Rectal smooth muscle tissue (tissue), 1 donor: ENCODE results near the gene ULK4.
"Not testable (repeated sequence)": the region's sequence is repeated elsewhere in the genome, so short reads cannot be mapped to it uniquely, and the experiment has no call there.

Experiments
- H3K27ac ChIP-seq: one replicate; pipeline ENCODE4 v1.7.0; 2013; ENCODE audit warnings: low read depth, low read length, inconsistent platforms
- H3K27me3 ChIP-seq: one replicate; pipeline ENCODE4 v1.7.0; 2013; ENCODE audit warnings: low read length; ENCODE audit not compliant: control insufficient read depth, insufficient read depth
- H3K36me3 ChIP-seq: one replicate; pipeline ENCODE4 v1.7.0; 2013; ENCODE audit warnings: low read length; ENCODE audit not compliant: control insufficient read depth, insufficient read depth
- H3K4me1 ChIP-seq: one replicate; pipeline ENCODE4 v1.7.0; 2013; ENCODE audit warnings: low read length; ENCODE audit not compliant: control insufficient read depth, insufficient read depth
- H3K4me3 ChIP-seq: one replicate; pipeline ENCODE4 v1.7.0; 2013; ENCODE audit warnings: low read length
- H3K9ac ChIP-seq: one replicate; pipeline ENCODE4 v1.7.0; 2013; ENCODE audit warnings: low read length

The ULK4 gene

DNA sequence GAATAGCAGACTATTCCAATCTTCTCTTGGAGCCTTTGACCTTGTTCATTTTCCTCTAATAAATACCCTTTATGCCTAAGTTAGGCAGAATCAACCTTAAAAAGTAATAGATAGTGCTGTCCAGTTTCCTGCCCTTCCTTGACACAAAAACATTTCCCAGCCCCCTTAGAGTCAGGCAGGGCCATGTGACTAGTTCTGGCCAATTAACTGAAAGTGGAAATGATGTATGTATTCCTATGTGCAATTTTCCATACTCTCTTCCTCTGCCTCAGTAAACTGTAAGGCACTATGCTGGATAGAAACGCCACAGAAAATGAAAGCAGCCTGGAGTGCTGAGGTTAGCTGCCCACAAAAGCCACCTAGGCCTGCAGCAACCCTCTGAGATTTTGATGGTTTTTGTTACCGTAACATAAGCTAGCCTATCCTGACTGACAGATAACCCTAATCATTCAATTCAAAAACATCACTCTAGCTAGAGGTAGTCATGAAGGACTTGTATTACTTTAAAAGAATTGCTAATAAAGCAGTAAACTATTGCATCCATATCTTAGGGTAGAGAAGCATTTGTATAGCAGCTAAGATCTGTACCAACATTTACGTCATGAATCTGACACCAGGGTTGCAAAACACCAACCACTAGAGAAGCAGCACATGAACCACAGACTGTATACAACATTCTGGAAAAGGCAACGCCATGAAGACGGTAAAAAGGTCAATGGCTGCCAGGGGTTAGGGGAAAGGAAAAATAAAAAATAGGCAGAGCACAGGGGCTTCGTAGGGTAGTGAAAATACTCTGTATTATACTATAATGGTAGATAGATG, 112.9 kb downstream of the ULK4 start:
- Histone ChIP-seq H3K27ac (no peak overlapping the region), H3K4me1 (no peaks in the 10 kb centered on the region), H3K9ac (no peak overlapping the region), H3K4me3 (no peak overlapping the region), H3K36me3 (no peaks in the 10 kb centered on the region), H3K27me3 (no peaks in the 10 kb centered on the region)

DNA sequence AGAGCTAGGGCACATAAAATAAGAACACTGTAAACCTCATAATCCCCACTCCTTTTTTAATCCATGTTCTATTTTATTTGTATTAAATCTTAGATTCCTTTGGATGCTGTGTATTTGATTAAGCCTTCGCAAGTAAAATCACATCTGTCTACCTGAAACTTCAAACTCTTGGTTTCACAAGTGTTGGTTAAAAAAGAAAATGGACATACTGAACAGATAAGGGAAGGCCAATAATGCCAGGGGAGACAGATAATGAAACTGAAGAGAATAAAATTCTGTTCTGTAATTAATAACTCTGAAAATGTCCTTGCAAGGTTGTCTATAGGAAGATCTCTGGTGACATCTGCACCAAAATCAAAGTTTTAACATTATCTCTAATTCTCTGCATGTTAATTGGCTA, 114.2 kb downstream of the ULK4 start:
- Histone ChIP-seq H3K4me1 (no peaks in the 10 kb centered on the region), H3K36me3 (no peaks in the 10 kb centered on the region), H3K27ac (no peak overlapping the region), H3K27me3 (no peaks in the 10 kb centered on the region), H3K9ac (no peak overlapping the region), H3K4me3 (no peak overlapping the region)

DNA sequence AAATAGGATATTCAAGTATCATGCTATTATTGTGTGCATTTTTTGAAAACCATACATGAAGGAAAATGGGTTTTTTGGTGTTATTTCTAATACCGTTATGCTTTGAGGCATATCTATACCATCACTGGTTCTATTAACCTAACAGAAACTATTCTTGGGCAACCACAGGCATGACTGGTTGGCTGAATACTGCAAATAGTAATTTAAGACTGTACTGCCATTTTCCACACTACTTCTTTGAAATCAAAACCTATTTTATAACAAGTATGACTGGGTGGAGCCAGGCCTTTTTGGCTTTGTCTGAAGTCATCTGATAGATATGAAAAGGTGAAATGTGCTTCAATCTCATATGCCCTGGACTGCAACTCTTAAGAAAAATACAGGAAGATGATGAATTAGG, 115.1 kb downstream of the ULK4 start:
- H3K4me1 ChIP-seq, result no peaks in the 10 kb centered on the region
- H3K36me3 ChIP-seq, result no peaks in the 10 kb centered on the region
- H3K9ac ChIP-seq, result no peak overlapping the region
- no peak overlapping the region for H3K4me3 ChIP-seq
- no peaks in the 10 kb centered on the region for H3K27me3 ChIP-seq
- H3K27ac ChIP-seq, result no peak overlapping the region

DNA sequence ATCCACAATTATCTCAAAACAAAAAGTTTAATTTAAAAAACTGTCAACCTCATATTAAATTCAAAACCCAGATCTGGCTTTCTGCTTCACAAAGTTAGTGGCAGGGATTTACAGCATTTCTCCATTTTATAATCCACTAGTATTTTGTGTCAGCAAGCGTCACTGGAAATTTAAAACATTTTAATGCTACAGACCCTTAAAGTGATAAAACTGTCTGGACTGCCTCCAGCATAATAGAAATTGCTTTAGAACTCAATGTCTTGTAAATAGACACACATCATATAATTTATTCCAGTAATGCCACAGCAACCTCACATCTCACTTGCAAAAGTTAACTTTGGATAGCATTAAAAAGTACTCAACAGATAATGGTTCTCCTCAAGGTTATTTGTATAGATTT, 116.1 kb downstream of the ULK4 start:
- no peaks in the 10 kb centered on the region for H3K27me3 ChIP-seq
- H3K36me3 ChIP-seq, result no peaks in the 10 kb centered on the region
- no peak overlapping the region for H3K27ac ChIP-seq
- no peak overlapping the region for H3K9ac ChIP-seq
- H3K4me1 ChIP-seq, result no peaks in the 10 kb centered on the region
- no peak overlapping the region for H3K4me3 ChIP-seq

DNA sequence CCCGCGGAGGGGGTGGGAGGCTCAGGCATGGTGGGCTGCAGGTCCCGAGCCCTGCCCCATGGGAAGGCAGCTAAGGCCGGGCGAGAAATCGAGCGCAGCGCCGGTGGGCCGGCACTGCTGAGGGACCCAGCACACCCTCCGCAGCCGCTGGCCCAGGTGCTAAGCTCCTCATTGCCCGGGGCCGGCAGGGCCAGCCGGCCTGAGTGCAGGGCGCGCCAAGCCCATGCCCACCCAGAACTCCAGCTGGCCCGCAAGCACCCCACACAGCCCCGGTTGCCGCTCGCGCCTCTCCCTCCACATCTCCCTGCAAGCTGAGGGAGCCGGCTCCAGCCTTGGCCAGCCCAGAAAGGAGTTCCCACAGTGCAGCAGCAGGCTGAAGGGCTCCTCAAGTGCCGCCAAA, 117.6 kb downstream of the ULK4 start:
- not testable (repeated sequence) for H3K9ac ChIP-seq

DNA sequence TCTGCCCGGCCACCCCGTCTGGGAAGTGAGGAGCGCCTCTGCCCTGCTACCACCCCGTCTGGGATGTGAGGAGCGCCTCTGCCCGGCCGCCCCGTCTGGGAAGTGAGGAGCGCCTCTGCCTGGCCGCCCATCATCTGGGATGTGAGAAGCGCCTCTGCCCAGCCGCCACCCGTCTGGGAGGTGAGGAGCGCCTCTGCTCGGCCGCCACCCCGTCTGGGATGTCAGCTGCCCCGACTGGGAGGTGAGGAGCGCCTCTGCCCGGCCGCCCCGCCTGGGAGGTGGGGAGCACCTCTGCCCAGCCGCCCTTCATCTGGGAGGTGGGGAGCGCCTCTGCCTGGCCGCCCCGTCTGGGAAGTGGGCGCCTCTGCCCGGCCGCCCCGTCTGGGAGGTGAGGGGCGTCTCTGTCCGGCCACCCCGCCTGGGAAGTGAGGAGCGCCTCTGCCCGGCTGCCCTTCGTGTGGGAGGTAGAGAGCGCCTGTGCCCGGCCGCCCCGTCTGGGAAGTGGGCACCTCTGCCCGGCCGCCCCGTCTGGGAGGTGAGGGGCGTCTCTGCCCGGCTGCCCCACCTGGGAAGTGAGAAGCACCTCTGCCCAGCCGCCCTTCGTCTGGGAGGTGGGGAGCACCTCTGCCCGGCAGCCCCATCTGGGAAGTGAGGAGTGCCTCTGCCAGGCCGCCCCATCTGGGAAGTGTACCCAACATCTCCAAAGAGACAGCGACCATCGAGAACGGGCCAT, 120.8 kb downstream of the ULK4 start:
- not testable (repeated sequence) for H3K36me3 ChIP-seq, H3K4me1 ChIP-seq, H3K9ac ChIP-seq, H3K27me3 ChIP-seq, H3K27ac ChIP-seq, H3K4me3 ChIP-seq

More for the DNA sequence above, 117.6 kb downstream of the ULK4 start:
- not testable (repeated sequence) for H3K27me3 ChIP-seq, H3K36me3 ChIP-seq, H3K4me1 ChIP-seq, H3K27ac ChIP-seq, H3K4me3 ChIP-seq

DNA sequence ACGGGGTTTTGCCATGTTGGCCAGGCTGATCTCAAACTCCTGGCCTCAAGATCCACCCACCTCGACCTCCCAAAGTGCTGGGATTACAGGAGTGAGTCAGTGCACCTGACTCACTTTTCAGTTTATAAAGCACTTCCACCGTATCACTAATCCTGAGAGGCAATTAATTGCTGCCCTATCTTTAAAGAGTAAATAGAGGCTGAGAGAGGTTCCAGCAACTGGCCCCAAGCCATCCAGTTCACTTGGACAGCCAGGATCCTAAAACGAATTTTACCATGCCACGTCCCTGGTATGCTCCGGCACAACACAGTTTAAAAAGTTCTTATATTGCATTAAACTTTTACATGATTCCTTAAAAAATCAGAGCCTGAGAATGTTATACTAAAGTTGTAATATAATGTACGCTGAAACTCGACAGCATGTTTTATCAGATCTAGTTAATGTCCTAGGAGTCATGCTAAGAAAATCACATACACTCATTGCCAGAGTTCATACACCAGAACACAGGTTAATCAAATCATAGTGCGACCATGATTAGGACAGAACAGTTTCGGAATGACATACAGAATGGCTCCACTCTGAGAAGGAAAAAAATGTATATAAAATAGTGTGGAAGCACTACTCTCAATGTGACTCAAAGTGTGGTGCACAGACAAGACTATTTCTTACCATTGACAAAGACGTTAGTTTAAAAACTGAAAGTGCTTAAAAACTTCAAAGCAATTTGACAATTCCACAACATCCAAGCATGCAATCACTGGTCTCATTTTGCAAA, 125.4 kb downstream of the ULK4 start:
- Histone ChIP-seq H3K9ac (no peak overlapping the region), H3K27me3 (no peaks in the 10 kb centered on the region), H3K36me3 (no peaks in the 10 kb centered on the region)

DNA sequence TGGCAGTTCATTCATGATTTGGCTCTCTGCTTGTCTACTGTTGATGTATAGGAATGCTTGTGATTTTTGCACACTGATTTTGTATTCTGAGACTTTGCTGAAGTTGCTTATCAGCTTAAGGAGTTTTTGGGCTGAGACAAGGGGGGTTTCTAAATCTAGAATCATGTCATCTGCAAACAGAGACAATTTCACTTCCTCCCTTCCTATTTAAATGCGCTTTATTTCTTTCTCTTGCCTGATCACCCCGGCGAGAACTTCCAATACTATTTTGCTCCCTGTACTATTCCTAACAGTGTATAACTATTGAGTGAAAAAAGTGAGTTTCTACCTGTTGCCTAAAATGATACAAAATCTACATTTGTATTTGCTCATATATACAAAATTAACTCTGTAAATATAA, 128.3 kb downstream of the ULK4 start:
- Histone ChIP-seq H3K4me3 (no peak overlapping the region), H3K27me3 (no peaks in the 10 kb centered on the region), H3K27ac (no peak overlapping the region), H3K4me1 (no peaks in the 10 kb centered on the region), H3K36me3 (no peaks in the 10 kb centered on the region), H3K9ac (no peak overlapping the region)

More for the DNA sequence above, 125.4 kb downstream of the ULK4 start:
- no peaks in the 10 kb centered on the region for H3K4me1 ChIP-seq
- H3K27ac ChIP-seq, result no peak overlapping the region
- H3K4me3 ChIP-seq, result no peak overlapping the region

DNA sequence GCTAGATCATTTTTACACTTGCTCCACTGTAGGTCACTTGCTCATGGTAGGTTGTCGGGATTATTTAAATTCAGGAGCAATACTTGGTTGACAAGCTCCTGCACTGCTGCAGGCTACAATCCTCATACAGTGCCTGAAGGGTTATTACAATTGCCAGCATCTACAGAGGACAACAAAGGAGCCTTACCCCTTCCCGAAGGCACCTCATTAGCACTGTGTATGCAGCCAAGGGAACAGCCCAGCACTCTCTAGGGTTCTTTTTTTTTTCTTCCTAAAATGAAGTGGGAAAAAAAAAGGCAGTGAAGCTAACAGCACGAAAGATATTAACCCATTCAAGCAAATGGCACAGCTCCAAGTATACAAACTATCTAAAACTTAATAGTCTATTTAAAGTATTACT, 142.7 kb downstream of the ULK4 start:
- no peak overlapping the region for H3K9ac ChIP-seq
- no peaks in the 10 kb centered on the region for H3K27me3 ChIP-seq
- no peaks in the 10 kb centered on the region for H3K36me3 ChIP-seq
- no peak overlapping the region for H3K4me3 ChIP-seq
- H3K27ac ChIP-seq, result no peak overlapping the region
- no peaks in the 10 kb centered on the region for H3K4me1 ChIP-seq

DNA sequence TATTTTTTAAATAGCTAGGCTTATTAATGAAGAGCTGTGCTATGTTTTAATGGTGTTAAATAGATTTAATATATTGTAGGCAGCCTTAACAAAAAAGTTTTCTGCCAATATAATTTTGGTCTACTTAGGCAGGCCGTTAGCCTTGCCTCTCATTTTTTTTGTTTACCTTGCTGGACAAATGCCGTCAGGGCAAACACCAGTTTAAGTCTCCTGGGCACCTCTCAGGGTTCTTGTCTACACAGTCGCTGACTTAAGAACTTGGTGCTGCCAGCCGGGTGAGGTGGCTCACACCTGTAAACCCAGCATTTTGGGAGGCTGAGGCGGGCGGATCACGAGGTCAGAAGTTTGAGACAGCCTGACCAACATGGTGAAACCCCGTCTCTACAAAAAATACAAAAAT, 153.3 kb downstream of the ULK4 start:
- Histone ChIP-seq H3K27ac (no peak overlapping the region), H3K4me1 (no peaks in the 10 kb centered on the region), H3K4me3 (no peak overlapping the region), H3K36me3 (no peaks in the 10 kb centered on the region), H3K27me3 (no peaks in the 10 kb centered on the region), H3K9ac (no peak overlapping the region)

DNA sequence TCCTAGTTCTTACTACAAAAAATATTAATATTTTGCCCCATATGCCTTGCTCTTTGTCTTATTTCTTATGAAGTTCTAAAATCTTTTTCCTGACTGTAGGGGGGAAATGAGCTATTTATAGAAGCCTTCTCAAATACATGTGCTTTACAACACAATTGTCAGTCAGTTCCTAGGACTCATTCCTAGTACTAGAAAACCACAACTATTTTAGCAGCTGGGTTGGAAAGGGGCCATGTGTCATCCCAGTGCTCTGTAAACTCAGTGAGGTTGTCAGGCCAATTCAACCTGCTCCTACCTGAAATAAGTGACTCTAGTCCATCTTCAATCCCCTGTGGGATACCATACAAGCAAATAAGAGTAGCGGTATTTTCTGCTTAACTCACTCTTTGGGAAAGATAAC, 153.8 kb downstream of the ULK4 start:
- Histone ChIP-seq H3K4me3 (no peak overlapping the region), H3K27me3 (no peaks in the 10 kb centered on the region), H3K36me3 (no peaks in the 10 kb centered on the region), H3K27ac (no peak overlapping the region), H3K9ac (no peak overlapping the region), H3K4me1 (no peaks in the 10 kb centered on the region)

DNA sequence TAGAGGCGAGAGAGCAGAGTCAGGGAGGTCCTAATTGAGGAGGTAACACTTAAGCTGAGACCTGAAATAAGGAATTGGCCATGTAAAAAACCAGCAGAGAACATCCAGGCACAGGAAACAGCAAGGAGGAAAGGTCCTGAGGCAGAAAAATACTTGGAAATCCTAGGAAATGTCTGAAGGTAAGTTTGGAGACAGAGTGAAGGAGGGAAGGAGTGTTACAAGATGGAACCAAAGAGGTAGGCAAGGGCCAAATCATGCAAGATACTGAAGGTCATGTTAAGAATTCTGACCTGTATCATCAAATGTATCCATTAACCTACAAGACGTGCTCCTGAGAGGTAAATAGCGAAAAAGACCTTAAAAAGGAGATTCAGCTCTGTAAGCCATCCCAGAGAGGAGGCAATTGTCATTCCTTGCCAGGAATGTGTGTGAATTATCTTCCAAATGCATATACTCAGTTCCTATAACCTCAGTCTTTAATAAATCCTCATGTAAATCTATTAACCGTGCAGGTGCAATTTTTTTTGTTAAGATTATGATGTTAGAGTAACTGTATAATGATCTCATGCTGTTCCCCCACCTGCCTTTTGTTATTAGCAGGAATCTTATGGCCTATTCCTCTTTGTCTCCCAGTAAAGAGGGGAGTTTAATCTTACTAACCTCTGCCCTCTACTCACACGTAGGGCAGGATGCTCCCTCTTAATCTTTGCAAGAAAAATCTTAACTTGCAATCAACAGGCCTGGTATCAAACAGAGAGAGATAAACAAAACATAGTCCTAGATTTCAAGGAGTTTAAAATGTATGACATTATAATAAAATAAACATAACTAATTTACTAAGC, 166.9 kb downstream of the ULK4 start:
- H3K4me3 ChIP-seq, result no peak overlapping the region
- no peak overlapping the region for H3K27ac ChIP-seq
- H3K4me1 ChIP-seq, result no peaks in the 10 kb centered on the region
- no peaks in the 10 kb centered on the region for H3K36me3 ChIP-seq
- H3K27me3 ChIP-seq, result no peaks in the 10 kb centered on the region
- H3K9ac ChIP-seq, result no peak overlapping the region
